Measurements from ENCODE around the gene USP10. TPM values are rescaled to one million over a fixed set of nuclear protein-coding genes. Genes with fewer than 3 reads are reported as not detected.

Gene USP10
- total and polyA plus RNA-seq, 7 donors = 17.1 to 64.3 (median 43.9) TPM

DNA sequence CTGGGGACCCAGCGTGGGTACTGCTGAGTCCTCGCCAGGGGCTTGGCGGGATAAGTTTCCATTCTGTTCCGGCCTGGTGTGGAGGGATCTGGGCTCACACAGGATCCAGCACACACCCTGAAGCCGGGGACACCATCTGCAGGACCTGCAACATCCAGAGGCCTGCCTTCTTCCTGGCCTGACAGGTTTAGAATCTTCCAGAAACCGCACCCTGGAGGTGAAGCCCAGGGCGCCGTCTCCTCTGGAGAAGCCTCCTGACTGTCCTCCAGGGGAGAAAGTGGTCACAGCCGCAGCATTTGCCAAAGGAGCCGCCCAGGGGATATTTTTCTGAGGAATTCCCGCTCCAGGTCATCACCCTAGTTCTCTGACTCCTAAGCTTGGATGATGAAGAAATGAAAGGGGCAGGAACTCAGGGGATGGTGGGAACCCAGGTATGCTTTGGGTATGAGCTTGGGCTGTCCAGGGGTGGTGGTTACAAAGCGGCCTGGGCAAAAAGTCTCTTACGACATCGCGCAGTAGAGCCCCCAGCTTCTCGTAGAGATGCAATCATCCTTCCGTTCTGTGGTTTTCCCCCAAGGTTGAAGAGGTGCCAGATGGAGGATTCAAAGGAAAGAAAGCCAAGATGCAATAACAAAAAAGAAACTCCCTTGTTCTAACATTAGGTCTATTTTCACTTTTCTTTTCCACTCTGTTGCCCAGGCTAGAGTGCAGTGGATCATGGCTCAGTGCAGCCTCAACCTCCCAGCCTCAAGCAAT, 110.9 kb downstream of the USP10 start:
- DNase-seq = peak; percentile 84
- WGBS, 2 donors = 66 to 73% methylated on average over 17 of the region's 17 CpGs
- TF ChIP-seq CTCF (IDR thresholded peaks at IDR 0.05) (no peak), POLR2AphosphoS5 (IDR thresholded peaks at IDR 0.05) (peak in 1 of 4 donors; percentile 18)

GRCh38 chr16:84811529-84811928, 111.7 kb downstream of the USP10 start:
- H3K27me3 ChIP-seq = no peaks in the 10 kb centered on the region
- H3K4me1 ChIP-seq = peaks cover 0 to 5% (median 2%) of the 10 kb centered on the region in 4 donors
- no peak for DNase-seq
- TF ChIP-seq EP300 (IDR thresholded peaks at IDR 0.05) (no peak), CTCF (IDR thresholded peaks at IDR 0.05) (no peak), POLR2AphosphoS5 (IDR thresholded peaks at IDR 0.05) (no peak), POLR2A (IDR thresholded peaks at IDR 0.05) (no peak)
- H3K4me3 ChIP-seq = no peak overlapping the region
- peak overlapping the region in 1 of 4 donors; percentile 39 for H3K27ac ChIP-seq
- WGBS, 2 donors = 95 to 97% methylated on average over 2 of the region's 2 CpGs
- no peaks in the 10 kb centered on the region for H3K9me3 ChIP-seq
- intact Hi-C loops (cut with DNase I) = no loop called here
- H3K36me3 ChIP-seq = no peaks in the 10 kb centered on the region

More for the DNA sequence above, 110.9 kb downstream of the USP10 start:
- Histone ChIP-seq H3K27ac (peak overlapping the region; percentile 26 to 59 (median 38)), H3K27me3 (no peaks in the 10 kb centered on the region), H3K4me3 (no peak overlapping the region), H3K9me3 (no peaks in the 10 kb centered on the region), H3K36me3 (no peaks in the 10 kb centered on the region), H3K4me1 (peaks cover 0 to 8% (median 2%) of the 10 kb centered on the region in 4 donors)
- intact Hi-C loops (cut with DNase I) = no loop called here

DNA sequence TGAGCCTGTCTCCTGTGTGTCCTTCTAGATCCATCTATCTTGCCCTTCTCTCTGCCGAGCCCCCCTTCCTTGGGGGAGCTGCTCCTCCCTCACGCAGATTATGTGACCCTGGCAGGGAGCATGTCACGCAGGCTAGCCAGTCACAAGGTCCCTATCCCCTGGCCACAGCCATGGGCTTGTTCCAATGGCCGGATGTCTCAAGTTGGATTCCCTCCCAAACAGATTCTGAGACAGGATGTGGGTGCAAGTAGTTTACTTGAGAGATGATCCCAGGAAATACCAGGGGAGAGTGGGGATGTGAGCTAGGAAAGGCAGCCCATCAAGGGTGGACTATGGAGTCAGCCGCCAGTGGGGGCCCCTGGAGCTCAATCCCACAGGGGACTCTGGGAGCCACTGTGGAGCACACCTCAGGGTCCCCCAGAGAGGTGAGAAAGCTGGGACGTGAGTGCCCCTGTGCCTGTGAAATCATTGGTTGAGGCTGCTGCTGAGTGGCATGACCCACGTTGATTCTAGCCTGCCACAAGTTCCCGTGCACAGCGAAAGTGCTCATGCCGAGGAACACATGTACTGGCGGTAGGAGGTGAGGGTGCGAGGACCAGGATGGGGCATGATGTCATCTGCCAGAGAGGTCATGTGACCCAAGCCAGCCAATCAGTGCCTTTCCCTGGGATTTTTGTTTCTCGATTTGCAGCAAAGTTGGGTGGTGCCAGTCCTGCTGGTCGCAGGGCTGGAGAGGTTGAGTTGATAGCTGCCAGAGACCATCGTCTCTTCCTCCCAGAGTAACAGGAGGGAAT, 113.5 kb downstream of the USP10 start:
- intact Hi-C loops (cut with DNase I) = no loop called here
- WGBS, 2 donors = 68 to 75% methylated on average over 15 of the region's 15 CpGs
- DNase-seq = no peak
- no peak overlapping the region for H3K4me3 ChIP-seq
- H3K9me3 ChIP-seq = no peaks in the 10 kb centered on the region
- peaks cover 0 to 4% (median 0%) of the 10 kb centered on the region in 4 donors for H3K4me1 ChIP-seq
- TF ChIP-seq CTCF (IDR thresholded peaks at IDR 0.05) (no peak), EP300 (IDR thresholded peaks at IDR 0.05) (no peak), POLR2A (IDR thresholded peaks at IDR 0.05) (no peak)
- H3K27me3 ChIP-seq = no peaks in the 10 kb centered on the region
- no peak overlapping the region for H3K27ac ChIP-seq
- no peaks in the 10 kb centered on the region for H3K36me3 ChIP-seq

GRCh38 chr16:84815462-84815861, 115.7 kb downstream of the USP10 start:
- H3K4me1 ChIP-seq = peaks cover 0 to 10% (median 3%) of the 10 kb centered on the region in 4 donors
- intact Hi-C loops (cut with DNase I) = no loop called here
- H3K27me3 ChIP-seq = no peaks in the 10 kb centered on the region
- TF ChIP-seq POLR2AphosphoS5 (IDR thresholded peaks at IDR 0.05) (no peak), CTCF (IDR thresholded peaks at IDR 0.05) (no peak)
- 69 to 74% methylated on average over 7 of the region's 7 CpGs for WGBS, 2 donors
- H3K4me3 ChIP-seq = no peak overlapping the region
- H3K27ac ChIP-seq = peak overlapping the region in 1 of 4 donors; percentile 8
- DNase-seq = no peak
- H3K36me3 ChIP-seq = no peaks in the 10 kb centered on the region
- H3K9me3 ChIP-seq = no peaks in the 10 kb centered on the region

Data from sigmoid colon (tissue), 7 donors.